Measurements from ENCODE around the gene ABCA10. TPM values are rescaled to one million over a fixed set of nuclear protein-coding genes. Genes with fewer than 3 reads are reported as not detected.
"Not testable (repeated sequence)": the region's sequence is repeated elsewhere in the genome, so short reads cannot be mapped to it uniquely, and the experiment has no call there.

Gene ABCA10, protein sequence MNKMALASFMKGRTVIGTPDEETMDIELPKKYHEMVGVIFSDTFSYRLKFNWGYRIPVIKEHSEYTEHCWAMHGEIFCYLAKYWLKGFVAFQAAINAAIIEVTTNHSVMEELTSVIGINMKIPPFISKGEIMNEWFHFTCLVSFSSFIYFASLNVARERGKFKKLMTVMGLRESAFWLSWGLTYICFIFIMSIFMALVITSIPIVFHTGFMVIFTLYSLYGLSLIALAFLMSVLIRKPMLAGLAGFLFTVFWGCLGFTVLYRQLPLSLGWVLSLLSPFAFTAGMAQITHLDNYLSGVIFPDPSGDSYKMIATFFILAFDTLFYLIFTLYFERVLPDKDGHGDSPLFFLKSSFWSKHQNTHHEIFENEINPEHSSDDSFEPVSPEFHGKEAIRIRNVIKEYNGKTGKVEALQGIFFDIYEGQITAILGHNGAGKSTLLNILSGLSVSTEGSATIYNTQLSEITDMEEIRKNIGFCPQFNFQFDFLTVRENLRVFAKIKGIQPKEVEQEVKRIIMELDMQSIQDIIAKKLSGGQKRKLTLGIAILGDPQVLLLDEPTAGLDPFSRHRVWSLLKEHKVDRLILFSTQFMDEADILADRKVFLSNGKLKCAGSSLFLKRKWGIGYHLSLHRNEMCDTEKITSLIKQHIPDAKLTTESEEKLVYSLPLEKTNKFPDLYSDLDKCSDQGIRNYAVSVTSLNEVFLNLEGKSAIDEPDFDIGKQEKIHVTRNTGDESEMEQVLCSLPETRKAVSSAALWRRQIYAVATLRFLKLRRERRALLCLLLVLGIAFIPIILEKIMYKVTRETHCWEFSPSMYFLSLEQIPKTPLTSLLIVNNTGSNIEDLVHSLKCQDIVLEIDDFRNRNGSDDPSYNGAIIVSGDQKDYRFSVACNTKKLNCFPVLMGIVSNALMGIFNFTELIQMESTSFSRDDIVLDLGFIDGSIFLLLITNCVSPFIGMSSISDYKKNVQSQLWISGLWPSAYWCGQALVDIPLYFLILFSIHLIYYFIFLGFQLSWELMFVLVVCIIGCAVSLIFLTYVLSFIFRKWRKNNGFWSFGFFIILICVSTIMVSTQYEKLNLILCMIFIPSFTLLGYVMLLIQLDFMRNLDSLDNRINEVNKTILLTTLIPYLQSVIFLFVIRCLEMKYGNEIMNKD (N-terminal part only)
- 10 to 100 TPM in 1 of 3 donors, 1 to 10 TPM in 2; 1.8 to 25.1 (median 6.9) TPM for polyA plus RNA-seq

DNA sequence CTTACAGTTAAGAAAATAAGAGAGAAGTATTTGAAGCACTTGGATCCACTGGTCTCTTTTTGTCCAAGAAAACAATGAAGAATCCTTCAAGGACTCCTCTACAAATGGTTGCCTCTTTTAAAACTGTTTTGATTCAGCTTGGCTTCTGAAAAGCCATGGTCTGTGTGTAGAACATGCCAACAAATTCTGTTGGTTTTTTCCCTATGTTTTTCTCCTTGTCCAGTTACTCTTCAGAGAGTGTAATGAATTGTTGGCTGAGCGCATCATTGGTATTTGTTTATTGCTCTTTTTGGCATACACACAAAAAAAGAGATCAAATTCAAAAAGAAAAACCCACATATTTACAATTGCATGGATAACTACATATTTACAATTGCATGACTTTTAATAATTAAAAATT, at the start of gene ABCA10:
Gene ABCA10 (minus strand): TSS at position 249 of the 400 bp plus-strand sequence. CDS start 3,466 bp downstream, outside the sequence.
- 62 to 88% (median 72%) methylated on average over 1 of the region's 1 CpG for WGBS, 3 donors
- no peak within 1 kb of the TSS for H3K27ac ChIP-seq (ENCODE audit: low read depth, low read length)

DNA sequence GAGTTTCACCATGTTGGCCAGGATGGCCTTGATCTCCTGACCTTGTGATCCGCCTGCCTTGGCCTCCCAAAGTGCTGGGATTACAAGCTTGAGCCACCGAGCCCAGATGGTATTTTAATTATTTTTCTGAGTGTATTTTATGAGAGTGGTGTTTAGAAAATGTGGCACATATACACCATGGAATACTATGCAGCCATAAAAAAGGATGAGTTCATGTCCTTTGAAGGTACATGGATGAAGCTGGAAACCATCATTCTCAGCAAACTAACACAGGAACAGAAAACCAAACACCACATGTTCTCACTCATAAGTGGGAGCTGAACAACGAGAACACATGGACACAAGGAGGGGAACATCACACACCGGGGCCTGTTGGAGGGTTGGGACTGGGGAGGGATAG, 47.7 kb upstream of the ABCA10 start:
- 96 to 100% (median 98%) methylated on average over 4 of the region's 4 CpGs for WGBS, 3 donors
- H3K27ac ChIP-seq (ENCODE audit: low read depth, low read length), result not testable (repeated sequence)

DNA sequence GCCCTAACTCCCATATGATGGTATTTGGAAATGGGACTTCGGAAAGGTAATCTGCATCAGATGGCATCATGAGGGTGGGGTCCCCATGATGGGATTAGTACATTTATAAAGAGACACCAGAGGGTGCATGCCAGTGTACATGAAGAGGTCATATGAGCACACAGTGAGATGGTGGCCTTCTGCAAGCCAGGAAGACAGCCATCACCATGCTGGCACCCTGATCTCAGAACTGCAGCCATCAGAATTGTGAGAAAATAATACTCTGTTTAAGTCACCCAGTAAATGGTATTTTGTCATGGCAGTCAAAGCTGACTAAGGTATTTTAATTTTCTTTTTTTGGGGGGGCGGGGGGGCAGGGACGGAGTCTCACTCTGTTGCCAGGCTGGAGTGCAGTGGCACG, 47.1 kb upstream of the ABCA10 start:
- 97 to 100% (median 97%) methylated on average over 4 of the region's 4 CpGs for WGBS, 3 donors
- H3K27ac ChIP-seq (ENCODE audit: low read depth, low read length), result no peak overlapping the region

DNA sequence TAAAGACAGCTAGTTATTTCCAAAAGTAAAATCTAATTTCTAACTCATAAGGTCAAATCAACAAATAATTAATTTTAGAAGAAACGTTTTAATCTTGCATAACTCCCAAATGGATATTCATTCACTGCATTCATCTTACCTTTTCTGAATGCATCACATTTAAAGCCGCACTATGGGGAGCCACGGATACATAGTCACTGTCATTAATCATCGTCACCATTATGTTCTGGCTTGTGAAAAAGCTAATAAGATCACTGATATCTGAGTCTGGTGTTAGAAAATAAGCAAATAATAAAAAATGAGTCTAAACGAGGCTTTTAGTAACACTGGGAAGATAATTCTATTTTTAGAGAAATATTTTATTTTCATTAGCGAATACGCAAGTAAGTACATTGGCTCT, 42.4 kb upstream of the ABCA10 start:
- WGBS, 3 donors, result 76 to 87% (median 84%) methylated on average over 7 of the region's 7 CpGs
- H3K27ac ChIP-seq (ENCODE audit: low read depth, low read length), result no peak overlapping the region

DNA sequence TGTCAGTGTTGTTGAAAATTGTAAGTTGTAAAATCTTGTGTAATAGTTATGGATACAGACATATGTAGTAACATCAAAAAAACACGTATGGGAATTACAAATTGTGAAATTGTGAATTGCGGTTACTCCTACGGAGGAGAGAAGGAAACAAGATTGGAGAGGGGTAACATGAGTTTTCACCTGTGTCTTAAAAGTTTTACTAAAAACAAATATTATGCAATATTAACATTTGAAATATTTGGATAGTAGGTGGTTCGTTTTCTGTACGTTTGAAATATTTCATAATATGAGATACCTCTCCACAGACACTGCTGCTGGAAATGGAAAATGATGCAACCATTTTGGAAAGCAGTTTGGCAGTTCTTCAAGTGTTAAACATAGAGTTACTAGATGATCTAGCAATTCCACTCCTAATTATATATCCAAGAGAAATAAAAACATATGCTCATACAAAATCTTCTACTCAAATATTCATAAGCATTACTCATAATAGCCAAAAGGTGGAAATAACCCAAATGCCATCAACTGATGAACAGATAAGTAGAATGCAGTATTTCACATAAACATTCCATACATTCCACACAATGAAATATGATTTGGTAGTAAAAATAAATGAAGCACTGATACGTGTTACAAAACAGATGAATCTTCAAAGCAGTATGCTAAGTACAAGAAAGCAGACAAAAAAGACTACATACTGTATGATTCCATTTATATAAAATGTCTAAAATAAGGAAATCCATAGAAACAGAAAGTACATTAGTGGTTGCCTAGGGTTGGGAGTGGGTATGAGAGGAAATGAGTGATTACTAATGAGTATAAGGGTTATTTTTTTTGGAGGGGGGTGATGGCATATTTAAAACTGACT, 40.7 kb upstream of the ABCA10 start:
- 51 to 74% (median 59%) methylated on average over 6 of the region's 6 CpGs for WGBS, 3 donors
- H3K27ac ChIP-seq (ENCODE audit: low read depth, low read length), result no peak overlapping the region

DNA sequence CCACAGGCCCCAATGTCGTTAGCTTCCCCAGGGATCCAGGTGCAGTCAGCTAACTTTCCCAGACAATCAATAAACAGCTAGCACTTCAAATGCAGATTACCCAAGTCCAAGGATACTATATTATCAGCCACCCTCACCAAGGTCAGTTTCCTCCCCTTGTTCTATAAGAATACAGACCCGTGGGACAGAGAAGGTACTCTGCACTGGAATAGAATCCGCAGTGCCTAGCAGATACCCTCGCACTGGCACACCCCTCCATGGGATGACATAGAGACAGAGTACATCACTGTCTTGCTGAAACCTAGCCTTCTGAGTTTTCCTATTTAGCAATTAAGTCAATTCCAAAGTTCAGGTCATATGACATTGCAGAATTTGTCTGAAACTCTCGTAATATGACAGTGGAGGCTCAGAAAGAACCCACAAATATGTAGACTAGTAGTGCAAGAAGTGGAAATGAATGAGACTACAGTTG, 40.0 kb upstream of the ABCA10 start:
- 73 to 87% (median 82%) methylated on average over 5 of the region's 5 CpGs for WGBS, 3 donors
- no peak overlapping the region for H3K27ac ChIP-seq (ENCODE audit: low read depth, low read length)

DNA sequence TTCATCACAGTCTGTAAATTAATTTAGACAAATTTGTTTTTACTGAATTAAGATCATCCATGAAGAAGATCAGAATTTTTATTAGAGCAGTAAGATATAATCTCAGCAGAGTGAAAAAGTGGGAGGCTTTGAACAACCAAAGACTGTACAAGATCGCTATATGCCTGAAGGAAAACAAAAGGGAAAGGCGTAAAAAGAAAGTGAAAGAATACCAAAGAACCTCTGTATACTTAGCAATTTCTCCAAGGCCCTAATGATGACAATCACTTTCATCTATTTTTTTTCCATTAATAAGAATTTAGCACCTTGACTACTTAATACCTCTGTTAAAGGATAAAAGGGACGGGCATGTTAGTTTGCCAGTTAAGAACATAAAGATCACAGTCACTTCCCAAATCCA, 38.6 kb upstream of the ABCA10 start:
- WGBS, 3 donors, result 68 to 96% (median 94%) methylated on average over 3 of the region's 3 CpGs
- no peak overlapping the region for H3K27ac ChIP-seq (ENCODE audit: low read depth, low read length)

DNA sequence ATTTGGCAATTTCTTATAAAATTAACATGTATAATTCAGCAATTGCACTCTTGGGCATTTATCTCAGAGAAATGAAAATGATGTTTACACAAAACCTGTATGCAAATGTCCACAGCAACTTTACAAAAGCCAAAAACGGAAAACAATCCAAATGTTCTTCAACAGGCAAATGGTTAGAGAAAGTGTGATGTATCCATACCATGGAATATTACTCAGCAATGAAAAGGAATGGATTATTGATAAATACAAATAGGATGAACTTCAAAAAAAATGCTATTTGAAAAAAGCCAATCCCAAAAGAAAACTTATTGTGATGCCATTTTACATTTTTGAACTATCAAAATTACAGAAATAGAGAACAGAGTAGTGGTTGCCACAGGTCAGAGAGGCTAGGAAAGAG, 37.2 kb upstream of the ABCA10 start:
- 94 to 100% (median 95%) methylated on average over 1 of the region's 1 CpG for WGBS, 3 donors
- no peak overlapping the region for H3K27ac ChIP-seq (ENCODE audit: low read depth, low read length)

DNA sequence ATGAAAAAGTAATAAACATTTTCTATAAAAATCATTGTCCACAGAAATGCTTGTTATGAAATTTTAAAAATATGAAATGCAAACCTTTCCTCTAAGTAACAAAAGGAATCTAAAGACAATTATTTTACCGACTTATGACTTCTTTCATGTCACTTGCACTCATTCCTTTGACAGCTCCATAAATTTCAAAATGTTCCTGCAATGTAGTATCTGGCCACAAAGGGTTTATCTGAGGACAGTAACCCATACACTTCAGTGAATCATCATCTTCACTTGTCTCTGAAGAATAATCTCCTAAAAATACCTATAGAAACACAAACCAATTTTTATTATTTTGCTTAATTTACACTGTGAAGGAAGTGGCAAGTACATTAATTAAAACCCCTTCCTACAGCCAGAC, 25.6 kb upstream of the ABCA10 start:
- no peak overlapping the region for H3K27ac ChIP-seq (ENCODE audit: low read depth, low read length)
- WGBS, 3 donors, result 73 to 80% (median 76%) methylated on average over 1 of the region's 1 CpG

DNA sequence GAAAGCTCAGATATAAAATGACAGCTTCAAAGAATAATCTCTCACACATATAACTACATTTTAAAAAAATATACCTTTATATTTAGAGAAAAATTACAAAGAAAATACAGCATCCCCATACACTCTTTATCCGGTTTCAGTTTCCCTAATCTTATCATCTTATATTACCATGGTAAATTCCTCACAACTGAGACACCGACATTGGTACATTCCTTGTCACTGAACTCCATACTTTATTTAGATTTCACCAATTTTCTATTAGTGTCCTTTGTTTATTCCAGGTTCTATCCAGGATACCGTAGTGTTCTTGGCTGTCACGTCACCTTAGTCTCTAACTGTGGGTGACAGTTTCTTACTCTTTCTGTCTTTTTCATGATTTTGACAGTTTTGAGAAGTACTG, 22.0 kb upstream of the ABCA10 start:
- WGBS, 3 donors, result 75 to 92% (median 91%) methylated on average over 4 of the region's 4 CpGs
- H3K27ac ChIP-seq (ENCODE audit: low read depth, low read length), result no peak overlapping the region

DNA sequence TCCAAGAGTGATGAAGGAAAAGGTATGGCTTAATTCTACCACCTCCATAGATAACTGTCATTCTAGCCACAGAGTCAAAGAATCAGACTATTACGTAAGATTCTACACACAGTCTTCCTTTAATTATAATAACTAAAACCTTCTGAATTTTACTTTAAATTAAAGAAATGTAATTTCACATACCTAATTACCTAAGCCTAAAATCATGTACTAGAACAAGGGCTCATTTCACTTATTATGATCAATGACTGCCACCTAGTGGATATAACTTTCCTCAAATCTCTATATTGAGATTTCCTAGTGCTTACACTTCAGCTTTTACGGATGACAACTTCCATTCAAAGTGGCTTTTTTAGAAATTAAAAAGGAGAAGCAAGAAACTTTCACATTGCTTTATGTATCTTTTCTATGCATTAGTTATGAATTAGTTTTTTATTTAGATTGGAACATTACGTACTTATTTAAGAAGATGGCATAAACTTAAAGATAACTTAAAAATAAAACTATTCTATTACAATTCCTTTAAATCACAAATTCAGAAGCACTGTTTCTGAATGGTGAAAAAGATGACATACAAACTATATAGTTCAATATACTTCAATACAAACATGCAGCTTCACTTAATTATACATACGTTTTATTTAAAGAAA, 18.2 kb upstream of the ABCA10 start:
- H3K27ac ChIP-seq (ENCODE audit: low read depth, low read length), result no peak overlapping the region
- WGBS, 3 donors, result 62 to 70% (median 66%) methylated on average over 4 of the region's 4 CpGs

DNA sequence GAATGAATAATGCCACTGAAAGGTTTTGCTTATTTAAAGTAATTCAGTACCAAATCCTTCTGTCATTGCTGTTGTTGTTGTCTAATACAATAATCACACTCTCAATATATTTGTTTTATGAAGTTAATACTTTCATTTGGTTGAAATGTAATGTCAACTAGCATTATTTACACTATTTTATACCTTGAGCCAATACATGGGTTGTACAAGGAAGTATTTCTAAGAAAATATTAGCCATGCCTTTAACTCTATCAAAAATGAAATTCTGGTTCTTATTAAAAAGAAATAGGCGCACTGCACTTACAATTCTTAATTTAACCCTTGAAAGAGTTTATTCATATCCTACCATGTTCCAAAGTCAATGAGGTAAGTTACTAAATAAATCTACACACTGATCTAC, 17.6 kb upstream of the ABCA10 start:
- H3K27ac ChIP-seq (ENCODE audit: low read depth, low read length), result no peak overlapping the region
- 54 to 75% (median 65%) methylated on average over 1 of the region's 1 CpG for WGBS, 3 donors

DNA sequence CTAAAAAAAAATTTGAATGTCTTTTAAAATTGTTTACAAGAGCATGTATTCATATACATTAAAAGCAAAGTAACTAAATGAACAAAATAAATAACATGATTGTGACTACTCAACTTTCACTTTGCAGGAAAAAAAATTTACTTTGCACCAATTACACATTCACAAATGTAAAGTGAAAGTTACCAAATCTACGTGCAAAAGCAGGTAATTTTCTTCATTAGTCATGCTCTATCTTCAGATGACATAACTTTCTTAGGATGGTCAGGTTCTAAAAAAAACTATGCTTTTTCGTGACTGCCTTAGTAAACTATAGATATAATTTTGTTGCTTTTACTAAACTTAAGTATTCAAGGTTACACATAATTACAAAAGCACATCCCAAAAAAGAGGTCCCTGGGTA, 17.0 kb upstream of the ABCA10 start:
- WGBS, 3 donors, result 49 to 65% (median 50%) methylated on average over 2 of the region's 2 CpGs
- H3K27ac ChIP-seq (ENCODE audit: low read depth, low read length), result no peak overlapping the region

DNA sequence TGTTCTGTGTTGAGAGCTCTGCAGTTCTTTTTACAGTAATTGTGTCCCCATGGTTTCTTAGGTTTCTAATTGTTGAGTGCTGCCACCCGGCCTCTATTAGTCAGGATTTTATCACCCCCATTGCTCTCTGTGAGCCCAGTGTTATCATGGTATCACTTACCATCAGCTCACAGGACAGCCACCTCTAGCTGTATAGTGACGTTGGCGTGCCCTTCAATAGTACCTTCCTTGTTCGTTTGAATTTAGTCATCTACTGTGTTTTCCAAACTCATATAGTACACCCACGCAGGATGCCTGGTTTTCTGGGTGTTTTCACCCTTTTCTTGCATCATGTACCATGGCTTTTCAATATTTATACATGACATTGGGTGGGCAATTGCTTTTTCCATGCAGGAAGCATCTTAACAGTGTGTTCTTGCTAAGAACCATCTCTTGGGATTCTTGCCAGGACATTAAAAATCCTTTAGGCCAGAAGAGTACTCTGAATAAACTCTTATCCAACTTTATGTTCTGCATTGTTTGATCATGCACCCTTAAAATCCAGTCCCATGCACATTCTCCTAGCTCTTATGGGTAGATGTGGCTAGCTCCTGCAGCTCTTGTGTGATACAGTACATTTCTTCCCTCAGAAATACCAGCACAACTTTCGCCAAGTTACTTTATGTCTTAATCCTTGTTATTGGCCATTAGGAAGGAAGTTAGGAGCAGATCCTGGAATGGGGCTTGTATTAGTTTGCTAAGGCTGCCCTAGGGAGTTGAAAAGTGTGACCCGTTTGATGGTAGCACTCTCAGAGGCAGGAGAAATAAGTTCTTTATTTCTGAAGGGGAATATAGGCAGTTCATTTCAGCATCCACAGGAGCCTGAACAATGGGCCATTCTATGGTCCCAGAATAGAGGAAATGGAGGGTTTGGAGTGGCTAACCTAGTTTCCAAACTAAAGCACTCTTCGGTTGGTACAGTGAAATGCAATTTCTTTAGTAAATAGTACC, 11.3 kb upstream of the ABCA10 start:
- no peak overlapping the region for H3K27ac ChIP-seq (ENCODE audit: low read depth, low read length)
- WGBS, 3 donors, result 88 to 94% (median 89%) methylated on average over 8 of the region's 8 CpGs

DNA sequence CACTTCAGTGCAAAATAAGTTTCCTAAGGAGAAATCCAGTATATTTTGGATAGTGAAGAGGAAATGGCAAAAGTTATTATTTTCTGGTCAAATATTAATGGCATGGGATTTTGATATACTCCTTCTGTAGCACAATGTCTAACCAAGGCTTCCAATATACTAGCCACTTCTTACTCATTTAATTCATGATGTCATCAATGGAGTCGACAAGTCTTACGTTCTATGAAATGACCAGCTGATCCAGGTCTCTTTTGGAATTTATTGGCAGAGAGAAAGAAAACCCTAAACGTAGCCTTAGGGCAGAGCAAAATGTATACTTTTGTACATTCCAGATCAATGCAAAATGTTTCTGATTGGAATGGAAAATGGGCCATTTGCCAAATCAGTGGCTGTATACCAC, 8.3 kb upstream of the ABCA10 start:
- H3K27ac ChIP-seq (ENCODE audit: low read depth, low read length), result no peak overlapping the region
- 82 to 92% (median 88%) methylated on average over 3 of the region's 3 CpGs for WGBS, 3 donors

DNA sequence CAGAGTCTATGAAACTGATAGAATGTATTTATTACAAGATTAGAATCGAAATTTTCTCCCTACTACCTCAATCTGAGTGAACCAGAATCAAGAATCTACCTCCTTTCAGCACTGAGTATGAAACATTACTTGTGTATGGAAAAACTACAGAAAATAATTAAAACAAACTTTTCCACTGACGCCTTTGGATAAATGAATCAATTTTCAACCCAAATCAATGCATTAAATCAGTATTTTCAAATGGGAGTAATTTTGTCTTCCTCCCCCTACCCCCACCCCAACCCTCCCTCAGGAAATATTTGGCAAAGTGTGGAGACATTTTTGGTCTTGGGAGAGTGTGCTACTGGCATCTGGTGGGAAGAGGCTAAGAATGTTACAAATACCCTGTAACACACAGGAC, 7.8 kb upstream of the ABCA10 start:
- H3K27ac ChIP-seq (ENCODE audit: low read depth, low read length), result no peak overlapping the region
- WGBS, 3 donors, result 64 to 72% (median 70%) methylated on average over 2 of the region's 2 CpGs
